Amygdala (tissue), 56 donors: Measurements from ENCODE around the gene URGCP.
"Not testable (repeated sequence)": the region's sequence is repeated elsewhere in the genome, so short reads cannot be mapped to it uniquely, and the experiment has no call there.

Experiments
- DNase-seq, 56 donors: peaks; one replicate each; lab custom pipeline; 2025; lab: John Stamatoyannopoulos, UW

Gene URGCP

DNA sequence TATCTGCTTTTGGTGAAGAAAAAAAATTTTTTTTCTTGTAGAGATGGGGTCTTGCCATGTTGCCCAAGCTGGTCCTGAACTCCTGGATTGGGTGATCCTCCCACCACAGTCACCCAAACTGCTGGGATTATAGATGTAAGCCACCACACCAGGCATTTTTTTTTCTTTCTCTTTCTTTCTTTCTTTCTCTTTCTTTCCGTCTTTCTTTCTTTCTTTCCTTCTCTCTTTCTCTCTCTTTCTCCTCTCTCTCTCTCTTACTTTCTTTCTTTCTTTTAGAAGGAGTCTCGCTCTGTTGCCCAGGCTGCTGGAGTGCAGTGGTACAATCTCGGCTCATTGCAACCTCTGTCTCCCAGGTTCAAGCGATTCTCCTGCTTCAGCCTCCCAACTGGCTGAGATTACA is 16.3 kb upstream of the URGCP start:
- no peak for DNase-seq

DNA sequence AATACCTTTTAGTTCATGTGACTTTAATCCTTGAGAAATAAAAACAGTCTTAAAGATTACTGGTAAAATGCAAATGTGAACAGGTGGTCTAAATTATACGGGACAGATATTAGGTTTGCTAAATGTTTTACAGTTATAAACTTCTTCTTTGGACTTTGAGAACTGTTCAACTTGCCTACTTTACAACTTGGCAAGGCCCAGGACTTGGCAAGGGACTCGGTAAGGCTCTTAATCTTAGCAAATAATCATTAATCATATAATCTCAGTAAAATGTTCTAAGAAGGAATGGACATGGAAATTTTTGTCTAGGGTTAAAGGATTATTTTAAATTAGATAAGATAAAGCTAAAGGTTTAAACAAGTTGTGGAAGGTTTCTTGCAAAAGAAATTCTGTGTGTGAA is 15.0 kb upstream of the URGCP start:
- DNase-seq: no peak

DNA sequence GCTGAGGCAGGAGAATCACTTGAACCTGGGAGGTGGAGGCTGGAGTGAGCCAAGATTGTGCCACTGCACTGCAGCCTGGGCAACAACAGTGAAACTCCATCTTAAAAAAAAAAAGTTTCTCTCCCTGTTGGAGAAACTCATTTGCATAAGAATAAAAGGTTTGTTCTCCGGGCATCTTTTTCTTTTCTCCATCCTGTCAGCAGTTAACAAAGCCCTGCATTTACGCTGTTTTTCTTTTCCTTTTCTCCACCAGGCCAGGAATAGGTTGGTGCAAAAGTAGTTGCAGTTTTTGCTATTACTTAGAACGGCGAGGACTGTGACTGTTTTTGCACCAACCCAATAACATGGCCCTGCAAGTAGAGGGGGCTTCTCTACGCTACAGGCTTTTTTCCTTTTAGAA is 9.5 kb upstream of the URGCP start:
- DNase-seq: no peak

DNA sequence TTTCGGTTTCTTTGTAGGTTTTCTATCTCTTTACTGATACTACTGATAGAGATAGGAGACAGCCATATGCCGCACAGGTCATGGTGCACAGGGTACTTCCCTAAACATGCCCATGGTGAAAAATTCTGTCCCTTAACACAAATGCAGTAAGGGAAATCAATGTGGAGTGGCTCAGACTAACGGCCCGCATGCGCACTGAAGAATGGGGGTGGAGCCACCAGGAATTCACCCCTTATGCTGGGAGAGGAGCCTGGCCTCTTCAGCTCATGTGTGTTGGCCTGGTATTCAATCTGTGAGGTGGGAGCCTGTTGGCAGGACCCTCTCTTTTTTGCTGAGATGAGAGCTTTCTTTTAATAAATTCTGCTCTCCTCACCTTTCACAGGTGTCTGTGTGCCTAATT is 8.4 kb upstream of the URGCP start:
- DNase-seq: no peak

DNA sequence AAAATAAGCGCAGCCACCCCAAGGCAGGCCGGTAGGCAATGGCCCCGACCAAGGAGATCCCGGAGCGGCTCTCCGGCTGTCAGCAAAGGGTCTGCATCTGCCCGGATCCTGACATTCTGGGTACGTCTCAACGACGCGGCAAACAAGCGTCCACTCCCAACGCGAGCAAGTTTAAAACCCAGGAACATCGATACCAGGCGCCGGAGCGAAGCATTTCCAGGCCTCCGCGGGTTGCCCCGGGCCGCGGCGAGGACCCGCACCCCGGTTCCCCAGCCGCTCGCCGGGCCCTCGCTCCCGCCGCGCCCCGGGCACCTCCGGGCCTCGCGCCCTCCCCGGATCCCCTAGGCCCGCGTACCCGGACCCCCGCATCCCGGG is 453 bp downstream of the URGCP start:
- peak in 25 of 56 donors; percentile 5 to 56 (median 29) for DNase-seq

DNA sequence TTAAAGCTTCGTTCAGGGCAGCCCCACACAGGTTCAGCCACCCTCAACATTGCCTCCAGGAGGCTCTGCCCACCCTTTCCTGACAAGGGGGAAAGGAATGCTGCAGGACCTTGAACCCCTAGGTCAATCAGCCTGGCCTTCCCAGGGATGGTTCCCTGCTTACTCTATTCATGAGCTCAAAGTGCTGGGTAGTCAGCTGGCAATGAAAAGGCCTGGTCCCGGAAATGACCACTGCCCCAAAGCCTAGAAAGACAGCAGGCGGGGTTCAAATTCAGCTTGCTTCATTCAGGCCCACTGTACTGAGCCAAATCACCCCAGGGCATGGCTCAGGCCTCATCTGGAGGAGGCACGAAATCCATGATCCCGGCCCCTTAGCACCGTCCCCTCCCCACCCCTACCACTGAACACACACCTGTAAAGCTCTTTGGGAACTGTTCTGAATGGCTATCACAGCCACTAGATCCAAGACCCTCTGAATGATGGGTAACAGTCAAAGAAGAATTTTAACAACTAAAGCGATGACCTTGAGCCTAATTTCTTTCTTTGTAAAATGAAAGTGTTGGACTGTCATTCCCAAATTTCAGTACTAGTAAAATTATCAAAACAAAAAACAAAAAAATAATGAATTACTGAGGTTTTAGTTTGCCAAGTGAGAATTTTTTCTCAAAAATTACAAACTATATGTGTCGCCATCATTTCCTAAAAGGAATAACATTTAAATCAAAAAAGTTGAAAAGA is 1.0 kb downstream of the URGCP start:
- peak in 2 of 56 donors; percentile 33 to 43 for DNase-seq

DNA sequence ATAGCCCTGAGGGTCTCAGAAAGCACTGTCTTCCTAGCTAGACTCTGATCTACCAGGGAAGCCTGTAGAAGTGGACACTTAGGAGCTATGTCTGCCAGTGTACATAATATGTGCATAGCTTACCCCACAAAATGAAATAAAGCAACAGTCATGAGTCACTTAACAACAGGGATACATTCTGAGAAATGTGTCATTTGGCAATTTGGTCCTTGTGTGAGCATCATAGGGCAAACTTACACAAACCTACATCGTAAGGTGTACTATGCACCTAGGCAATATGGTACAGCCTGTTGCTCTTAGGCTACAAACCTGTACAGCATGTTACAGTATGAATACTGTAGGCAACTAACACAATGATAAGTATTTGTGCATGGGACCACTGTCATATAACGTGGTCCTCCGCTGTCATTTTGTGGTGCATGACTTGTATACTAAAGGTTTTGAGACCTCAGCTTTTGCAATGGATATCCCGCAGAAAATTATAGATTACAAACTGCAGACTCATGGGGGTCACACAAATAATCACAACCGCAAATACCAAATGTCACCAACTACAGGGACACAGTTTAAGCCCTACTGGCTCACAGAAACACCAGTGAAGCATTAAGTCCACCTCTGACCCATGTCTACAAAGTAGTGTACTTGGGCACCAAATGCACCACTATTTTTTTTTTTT is 1.7 kb downstream of the URGCP start:
- no peak for DNase-seq

DNA sequence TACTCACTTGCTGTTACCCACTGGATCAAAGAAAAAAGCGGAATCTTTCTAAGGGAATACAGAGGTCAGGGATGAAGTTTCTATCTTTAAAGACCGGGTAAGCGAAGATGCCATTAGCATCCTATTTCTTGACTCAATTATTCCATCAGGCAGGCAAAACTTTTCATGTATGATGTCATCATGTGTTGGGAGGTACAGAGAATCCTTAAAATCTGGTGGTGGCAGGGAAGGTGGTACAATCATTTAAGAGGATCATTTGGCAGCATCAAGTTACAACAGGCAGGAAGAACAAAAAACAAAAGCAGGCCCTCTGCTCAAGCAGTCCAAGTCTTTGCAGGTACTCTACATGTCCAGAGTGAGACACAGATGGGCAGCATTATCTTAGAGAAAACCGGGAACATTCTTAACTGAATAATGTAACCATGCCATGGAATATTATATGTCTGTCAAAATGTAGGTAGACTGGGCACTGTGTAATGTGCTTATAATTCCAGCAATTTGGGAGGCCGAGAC is 3.8 kb downstream of the URGCP start:
- no peak for DNase-seq

DNA sequence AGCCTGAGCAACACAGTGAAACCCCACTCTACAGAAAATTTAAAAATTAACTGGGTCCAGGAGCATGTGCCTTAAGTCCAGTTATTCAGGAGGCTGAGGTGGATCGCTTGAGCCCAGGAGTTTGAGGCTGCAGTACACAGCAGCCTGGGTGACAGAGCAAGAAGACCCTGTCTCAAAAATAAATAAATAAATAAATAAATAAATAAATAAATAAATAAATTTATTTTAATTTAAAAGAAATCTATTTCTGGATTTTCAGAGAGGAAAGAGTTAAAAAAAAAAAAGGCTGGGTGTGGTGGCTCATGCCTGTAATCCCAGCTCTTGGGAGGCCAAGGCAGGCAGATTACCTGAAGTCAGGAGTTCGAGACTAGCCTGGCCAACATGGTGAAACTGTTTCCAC is 7.8 kb downstream of the URGCP start:
- not testable (repeated sequence) for DNase-seq

DNA sequence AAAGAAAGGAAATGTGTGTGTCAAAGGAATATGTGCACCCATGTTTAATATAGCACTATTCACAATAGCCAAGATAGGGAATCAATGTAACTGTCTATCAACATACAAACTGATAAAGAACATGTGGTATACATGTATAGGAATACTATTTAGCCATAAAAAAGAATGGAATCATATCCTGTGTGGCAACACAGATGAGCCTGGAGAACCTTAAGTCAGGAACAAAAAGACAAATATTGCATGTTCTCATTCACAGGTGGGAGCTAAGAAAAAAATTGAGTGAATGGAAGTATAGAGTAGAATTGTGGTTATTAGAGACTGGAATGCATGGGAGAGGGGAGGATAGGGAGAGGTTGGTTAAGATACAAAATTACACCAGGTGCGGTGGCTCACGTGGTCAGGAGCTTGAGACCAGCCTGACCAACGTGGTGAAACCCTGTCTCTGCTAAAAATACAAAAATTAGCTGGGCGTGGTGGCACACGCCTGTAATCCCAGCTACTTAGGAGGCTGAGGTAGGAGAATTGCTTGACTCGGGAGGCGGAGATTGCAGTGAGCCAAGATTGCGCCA is 10.5 kb downstream of the URGCP start:
- no peak for DNase-seq

DNA sequence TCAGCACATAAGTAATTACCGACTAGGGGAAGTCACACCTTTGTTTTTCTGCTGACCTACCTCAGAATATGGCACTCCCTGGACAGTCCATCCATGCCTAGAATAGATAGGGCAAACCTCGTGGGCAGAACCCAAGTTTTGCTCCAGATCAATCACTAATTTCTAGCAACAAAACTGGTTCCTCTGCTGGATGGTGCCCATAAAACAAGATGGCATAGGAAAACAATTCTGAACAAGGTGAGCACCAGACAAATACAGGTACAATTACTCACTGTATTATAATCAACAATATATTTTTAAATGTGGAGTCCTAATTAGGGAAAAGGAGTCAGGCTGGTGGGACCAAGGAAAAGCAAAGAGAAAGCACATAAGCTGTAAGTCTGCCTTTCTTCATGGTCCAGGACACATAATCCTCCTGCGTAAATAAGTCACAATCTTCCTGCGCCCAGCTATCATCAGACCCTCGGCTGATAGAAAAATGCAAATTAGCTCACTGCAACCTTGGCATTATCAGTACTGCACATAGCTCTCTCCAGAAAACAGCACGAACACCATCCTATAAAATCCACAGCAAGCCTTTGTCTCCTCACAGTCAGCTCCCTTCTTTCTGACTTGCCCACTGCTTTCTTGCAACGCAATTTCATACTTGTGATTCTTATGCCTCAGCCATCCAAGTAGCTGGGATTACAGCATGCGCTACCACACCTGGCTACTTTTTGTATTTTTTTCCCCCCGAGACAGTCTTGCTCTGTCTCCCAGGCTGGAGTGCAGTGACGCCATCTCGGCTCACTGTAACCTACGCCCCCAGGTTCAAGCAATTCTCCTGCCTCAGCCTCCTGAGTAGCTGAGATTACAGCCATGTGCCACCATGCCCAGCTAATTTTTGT is 15.1 kb downstream of the URGCP start:
- DNase-seq: no peak

DNA sequence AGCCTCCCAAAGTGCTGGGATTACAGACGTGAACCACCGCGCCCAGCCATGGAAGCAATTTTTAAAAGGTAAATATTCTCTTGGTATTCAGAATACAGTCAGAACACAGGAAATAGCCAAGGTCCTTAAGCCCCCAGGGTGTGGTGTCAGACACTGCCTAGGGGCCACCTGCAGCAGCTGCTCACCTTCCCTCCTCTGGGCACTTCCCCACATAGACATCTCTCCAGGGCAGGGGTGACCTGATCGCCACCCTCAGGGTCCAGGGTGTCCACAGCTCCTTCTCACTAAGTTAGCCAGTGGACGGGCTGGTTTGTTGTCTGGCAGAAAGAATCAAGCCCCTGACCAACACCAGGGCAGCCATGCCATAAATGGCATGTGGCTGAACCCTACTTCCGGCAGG is 15.9 kb downstream of the URGCP start:
- DNase-seq: no peak

DNA sequence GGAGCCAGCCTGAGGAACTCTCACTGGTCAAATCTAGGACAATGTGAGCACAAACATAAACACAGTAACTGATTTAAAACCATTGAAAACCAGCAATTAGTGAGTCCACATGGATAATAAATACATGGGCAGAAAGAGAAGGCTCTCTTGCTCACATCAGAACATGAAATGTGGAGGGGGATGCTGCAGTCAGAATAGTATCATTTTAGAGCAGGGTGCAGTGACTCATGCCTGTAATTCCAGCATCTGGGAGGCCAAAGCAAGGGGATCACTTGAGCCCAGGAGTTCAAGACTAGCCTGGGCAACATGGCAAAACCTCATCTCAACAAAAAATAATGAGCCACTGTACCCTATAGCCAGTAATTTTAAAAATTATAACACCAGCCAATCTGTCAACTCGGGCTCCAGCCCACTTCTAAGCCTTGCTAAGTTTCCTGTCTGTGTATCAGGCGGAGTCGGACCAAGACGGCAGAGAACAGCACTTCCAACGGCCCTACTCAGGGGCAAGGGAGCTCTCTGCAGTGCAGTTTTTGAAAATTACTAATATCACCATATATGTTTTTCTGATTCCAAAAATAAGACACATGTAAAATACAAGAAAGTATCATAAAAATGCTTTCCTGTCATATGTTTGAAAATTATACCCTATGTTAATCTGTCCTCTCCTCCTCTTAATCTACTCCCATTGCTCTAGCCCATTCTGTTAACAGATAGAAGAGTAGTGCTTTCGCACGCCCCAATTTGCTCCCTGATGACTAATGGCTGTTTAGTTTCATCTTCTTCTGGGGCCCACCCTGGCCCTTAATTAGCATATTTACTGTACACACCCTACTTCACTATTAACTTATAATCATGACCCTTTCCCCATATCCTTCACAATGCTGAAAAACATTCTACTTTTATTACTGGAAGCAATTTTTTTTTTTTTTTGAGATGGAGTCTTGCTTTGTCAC is 17.1 kb downstream of the URGCP start:
- no peak for DNase-seq

DNA sequence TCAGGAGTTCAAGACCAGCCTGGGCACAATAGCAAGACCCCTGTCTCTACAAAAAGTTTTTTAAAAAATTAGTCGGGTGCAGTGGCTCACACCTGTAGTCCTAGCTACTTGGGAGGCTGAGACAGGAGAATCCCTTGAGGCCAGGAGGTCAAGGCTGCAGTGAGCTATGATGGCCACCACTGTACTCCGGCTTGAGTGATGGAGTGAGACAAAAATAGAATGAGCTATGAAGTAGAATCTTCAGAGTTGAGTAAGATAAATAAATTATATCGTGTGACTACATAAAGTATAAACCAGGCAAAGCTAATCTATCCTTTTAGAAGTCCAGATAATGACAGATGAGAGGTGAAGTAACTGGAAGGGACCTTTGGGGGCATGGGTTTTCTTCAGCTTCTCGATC is 21.8 kb downstream of the URGCP start:
- no peak for DNase-seq

DNA sequence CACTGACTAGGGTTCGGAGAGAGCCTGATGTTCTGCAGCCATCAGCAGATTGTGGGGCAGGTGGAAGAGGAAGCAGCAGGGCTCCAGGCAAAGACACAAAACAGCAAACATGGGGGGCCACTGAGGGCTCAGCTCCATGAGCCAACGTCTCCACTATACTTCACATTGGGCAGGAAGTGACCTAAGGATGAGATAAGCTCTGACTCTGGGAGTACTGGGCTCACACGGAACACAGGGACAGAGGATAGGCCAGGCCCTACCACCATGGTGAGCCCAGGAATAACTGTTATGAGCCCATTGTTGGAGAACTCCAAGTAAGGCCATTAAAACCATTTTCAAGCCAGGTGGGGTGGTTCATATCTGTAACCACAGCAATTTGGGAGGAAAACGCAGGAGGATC is 22.2 kb downstream of the URGCP start:
- DNase-seq: no peak

DNA sequence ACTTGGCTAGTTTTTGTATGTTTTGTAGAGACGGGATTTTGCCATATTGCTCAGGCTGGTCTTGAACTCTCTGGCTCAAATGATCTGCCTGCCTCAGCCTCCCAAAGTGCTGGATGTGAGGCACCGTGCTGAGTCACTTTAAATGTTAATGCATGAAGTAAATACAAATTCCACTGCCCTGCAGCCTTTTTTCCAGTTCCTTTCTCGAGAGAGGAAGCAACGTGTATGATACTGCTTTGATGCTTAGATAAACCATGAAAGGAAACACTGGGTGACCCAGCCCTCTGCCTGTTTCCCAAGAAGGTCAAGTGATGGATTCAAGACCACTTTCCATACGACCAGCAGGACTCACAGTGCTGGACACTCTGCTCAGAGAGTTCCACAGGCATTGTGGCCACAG is 25.8 kb downstream of the URGCP start:
- no peak for DNase-seq

DNA sequence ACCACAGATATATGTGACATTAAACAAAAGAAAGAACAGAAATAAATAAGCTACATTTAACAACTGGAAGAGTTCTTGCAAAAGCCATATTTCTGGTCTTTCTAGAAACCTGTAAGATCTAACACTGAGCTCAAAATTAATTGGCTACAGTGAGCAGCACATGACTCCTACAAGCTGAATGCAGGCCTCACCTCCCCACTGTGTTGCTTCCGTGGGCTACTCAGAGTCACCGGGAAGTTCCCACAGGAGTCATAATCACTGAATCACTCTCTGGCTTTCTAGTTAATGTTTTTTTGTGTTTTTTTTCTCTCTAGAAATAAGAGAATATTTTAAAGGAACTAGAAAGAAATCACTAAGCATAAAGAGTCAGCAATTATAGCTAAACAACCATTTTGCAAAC is 26.9 kb downstream of the URGCP start:
- DNase-seq: no peak

DNA sequence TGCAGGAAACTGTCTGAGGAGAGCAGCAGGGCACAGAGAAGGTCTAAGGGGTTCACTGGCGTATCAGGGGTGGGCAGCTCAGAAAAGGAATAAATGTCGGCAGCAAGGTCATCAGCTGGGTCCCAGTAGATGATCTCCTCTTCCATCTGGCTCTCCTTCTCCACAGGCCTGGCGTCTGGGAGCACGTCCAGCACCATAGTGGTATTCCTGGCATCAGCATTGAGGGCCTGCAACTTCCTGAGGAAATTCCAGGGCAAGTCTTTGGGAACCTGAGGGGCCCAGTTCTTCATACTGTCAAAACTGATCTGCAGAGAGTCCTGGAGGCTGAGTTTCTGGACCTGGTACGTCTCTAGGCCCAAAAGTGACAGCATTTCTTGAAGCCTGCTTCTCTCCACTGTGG is 27.5 kb downstream of the URGCP start:
- no peak for DNase-seq

DNA sequence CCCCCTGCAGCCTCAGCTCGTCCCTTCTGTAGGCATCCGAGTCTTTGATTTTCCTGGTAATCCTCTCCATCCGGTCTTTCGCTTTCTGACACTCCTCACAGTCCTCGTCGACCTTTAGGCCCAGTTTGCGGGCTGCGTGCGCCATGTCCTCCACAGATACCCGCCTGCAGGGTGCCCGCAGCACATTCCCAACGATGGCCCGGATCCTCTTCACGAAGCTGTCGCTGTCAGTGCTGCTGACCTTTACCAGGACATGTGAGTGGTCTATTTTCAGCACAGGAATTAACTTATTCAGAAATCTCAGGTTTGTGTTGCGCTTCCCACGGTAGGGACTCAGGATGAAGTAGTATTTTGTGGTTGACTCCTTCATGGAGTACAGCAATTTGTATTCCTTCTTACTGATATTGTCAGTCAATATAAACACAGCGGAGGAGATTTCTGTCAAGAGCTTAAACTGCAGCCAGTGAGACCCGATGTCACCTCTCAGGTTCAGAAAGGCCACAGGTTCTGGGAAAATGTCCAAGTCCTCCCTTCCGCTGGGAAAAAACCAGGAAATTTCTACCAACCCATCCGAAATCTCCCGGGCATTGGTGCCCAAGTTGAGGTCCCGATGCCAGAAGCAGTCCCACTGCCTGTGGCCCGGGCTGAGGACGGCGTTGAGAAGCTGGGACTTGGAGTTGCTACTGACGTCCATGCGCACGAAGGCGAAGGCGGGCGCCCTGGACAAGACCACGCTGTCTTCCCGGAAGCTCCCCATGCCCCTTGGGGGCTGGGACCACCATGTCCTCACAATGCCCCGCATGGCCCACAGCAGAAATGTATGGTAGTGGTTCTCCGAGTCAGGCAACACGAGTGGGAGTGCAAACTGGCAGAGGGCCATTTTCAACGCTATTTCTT is 28.2 kb downstream of the URGCP start:
- no peak for DNase-seq
